KG1 (cell line): Measurements from ENCODE around the gene FGD4.

ENCODE experiments used
- DNase-seq: peaks from one replicate; lab custom pipeline; 2025; lab: John Stamatoyannopoulos, UW

The FGD4 gene

DNA sequence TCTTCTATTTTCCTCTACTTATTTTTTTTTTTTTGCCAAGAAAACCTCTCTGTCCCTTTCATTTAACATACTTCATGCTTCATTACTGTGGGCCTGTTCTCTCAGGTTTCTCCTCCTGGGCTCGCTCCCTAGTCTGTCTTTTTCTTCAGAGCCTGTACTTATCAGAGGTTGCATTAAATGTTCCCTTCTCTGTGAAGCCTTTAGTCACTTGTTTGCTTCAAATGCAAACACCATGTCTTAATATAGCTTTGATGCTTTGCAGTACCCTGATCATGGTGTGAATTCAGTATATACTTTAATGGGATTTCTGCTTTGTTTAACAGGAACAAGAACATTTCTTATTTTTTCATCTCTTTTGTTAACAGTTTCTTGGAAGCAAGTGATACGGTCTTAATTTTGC, 207.1 kb downstream of the FGD4 start:
- no peak for DNase-seq

DNA sequence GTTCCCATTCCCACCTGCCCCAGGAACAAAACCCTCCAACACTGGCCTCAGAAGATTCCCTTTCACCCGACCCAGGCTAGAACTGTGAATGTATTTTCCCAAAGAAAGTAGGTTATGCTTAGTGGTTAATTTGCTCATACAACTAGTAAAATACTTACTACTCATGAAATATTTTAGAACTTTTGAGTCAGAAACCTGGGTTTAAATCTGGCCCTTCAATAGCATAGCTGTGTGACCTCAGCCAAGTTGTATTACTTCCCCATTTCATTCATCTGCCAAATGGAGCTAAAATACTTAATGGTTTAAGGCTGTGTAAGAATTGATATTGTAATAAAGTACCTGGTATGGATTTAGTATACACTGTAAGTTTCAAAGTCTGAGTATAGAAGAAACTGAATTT, 210.6 kb downstream of the FGD4 start:
- DNase-seq: no peak

DNA sequence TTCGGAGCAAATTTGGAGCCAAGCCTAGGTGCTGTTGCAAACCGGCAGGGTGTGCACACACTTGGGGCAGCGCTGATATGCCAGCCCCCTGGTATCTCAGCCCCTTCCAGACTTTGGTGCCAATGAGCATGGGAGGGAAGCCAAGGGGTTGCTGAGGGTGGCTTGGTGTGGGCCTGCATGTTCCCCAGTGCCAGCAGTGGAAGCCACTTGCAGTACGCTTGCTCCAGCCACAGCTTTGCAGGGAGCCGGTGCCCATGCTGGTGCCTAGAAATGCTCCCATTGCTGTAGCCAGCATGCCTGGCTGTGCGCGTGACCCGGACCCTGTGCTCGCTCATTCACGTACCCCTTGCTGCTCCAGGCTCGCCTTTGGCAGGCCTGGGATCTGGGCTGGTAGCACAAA, 212.6 kb downstream of the FGD4 start:
- DNase-seq: no peak

DNA sequence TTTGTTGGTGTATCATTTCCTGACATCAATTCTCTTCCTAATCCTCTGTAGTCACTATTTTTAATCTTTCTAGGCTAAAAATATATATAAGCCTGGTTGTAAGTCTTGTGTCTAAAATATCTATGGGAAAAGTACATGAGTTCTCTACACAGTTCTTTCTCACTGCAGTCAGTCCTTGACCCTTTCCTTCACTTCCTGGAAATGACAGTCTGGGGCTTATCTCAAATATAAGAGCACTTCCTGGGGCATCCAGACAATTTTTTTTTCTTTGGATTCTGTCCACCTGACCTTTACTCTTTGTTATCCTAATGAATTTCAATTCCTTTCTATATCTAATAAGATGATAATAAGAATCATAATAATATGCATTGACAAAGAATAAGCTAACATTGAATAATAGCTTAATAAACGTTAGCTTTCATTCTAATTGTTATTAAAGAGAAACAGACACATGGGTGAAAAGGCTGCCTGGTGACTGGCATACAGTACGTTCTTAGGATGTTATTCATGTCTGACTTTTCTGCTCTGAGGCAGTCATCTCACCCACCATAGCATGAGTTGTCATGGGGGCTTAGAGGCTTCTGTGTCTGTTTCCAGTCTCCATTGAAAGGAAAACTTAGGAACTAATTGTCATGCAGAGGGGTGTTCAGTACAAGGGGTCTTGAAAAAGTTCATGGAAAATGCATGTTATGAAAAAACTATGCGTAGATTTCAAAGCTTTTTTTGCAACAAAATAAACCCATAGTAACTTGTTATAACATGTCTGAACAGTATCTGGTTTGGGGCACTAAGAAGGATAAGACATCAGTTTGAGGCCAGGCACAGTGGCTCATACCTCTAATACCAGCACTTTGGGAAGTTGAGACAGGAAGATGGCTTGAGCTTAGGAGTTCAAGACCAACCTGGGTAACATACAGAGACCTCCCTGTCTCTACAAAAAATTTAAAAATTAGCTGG, 213.6 kb downstream of the FGD4 start:
- no peak for DNase-seq

DNA sequence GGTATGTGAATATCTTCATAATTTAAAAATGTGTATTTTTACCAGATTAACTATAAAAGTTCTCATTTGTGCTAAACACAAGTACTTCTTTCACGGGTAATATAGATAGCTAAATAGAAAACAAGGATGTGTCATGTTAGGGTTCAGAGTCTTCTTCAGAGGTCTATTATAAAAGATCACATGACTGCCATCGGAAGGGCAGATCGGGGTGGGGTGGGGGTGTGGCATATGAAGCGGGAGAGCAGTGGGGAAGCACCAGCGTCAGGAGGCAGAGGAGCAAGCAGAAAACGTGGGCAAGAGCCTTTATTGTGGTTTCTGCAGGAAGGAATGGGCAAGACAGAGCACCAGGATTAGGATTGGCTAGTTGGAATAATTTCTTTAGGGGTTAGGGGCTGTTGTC, 216.1 kb downstream of the FGD4 start:
- no peak for DNase-seq

DNA sequence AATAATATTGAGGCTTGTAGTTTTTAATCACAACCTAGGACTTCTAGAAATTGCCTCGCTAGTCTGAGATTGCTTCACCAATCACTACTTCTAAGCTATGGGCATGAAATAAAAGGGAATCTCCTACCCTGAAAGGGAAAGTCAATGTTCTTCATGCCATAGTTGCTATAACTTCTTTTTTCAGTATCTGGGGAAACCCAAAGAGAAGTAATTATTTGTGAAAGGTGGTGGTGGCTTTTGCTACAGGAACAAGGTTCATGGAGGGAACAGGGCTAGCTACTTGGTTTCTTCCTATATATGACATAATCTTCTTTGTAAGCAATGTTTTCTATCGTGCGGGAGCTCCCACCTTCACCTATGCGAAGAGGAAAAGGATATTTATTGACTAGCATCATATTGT, 218.2 kb downstream of the FGD4 start:
- DNase-seq: no peak

DNA sequence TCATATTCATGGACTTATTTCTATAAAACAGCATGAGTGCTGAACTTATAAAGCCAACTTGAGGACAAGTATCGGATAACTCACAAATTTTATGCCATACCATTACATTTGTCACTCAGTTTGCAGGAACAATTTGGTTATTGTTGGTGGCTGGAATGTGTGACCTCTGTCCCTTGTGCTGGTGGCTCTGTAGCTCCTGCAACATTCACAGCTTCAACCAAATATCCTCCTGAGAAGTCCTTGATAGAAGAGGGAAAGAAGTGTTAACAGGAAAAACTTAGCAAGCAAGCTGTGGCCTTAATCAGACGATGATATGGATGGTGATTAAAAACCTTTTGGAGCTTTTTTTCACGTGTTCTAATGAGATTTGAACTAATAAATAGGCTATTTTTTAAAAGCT, 218.8 kb downstream of the FGD4 start:
- no peak for DNase-seq

DNA sequence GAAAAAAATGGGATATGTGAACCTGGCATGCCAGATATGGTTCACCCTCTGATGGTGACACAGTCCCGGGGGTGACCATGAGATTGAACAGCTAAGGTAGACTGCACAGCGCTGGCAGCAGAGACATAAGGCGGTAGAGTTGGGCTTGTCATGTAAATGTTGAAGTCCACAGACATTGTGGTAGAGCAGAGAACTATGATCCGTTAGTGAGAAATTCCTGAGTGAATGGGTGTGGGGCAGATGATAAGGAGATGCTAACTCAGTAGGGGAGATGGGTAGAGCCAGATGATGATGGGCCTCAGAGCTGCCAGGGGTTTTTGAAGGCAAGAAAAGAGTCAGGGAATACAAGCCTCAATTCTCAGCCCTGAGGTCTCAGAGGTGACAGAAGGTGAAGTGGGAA, 228.6 kb downstream of the FGD4 start:
- no peak for DNase-seq

DNA sequence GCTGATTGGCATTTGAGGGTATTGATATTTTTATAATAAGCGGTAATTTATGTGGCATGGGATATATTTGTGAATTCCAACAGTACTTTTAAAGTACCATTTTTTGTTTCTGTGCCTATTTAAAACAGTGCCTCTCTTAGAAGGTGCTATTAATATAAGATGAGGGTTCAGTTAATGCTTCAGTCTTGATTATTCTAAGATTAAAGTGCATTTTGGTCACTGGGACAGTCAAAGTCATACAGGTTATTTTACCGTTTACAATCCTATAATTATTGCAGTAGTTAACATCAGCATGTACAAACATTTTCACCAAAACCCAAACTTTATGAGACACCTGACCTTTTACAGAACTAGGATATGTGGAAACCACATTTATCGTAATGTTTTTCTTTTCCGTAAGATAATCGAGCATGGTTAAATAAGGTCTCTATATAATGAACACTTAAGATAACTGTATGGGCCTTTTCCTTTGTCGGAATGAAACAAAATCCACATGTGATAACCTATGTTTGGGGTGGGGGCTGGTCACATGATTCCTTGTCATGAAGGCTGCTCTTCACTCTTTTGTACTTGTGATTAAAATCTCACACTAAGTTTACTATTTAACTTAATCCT, 242.0 kb downstream of the FGD4 start:
- DNase-seq: no peak

DNA sequence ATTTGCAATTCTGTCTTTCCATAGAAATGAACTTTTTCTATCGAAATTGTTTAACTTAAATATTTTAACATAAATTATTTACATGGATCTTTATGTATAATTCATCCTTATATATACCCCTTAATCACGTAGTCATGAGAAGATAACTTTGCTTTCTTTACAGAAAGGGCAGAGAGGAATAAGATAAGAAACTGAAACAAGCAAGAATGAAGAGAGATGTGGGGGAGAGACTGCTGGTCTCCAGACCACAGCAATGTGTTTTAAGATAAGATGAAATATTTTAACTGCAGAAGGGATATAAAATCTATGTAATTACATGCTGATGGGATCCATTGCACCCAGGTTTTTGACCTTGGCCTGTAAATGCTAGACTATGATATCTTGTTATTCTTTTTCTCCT, 245.1 kb downstream of the FGD4 start:
- DNase-seq: no peak

DNA sequence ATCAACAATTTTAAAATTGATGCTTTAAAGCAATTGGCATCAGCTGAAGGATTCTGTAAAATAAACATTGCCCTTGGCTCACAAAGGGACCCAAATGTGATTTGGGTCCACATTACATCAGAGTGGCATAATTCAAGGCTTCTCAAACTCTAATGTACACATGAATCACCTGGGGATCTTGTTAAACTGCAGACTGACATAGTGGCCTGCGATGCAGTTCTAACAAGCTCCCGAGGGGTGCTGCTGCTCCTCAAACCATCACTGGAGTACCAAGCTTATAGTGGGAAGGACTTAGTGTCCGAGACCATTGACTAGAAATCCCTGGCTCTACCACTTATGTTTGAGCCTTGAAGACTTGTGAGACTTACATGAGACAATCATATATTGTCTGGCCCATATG, 247.9 kb downstream of the FGD4 start:
- no peak for DNase-seq

DNA sequence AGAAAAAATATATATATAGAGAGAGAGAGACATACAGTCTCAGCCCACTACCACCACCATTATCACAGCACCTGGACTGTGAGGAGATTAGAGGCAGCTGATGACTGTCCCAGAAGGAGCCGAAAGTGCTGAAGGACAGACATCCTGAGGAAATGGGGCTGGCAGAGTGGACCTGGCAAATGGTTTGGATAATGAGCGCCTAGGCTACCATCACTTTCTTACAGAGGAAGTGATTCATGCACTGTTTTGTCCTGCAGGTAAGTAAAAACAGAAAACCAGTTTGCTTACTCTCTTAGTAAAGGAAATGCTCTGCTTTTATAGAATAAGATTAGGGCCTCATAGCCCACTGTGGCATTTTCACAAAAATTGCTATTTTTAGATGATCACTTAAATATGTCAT, 251.2 kb downstream of the FGD4 start:
- DNase-seq: no peak

DNA sequence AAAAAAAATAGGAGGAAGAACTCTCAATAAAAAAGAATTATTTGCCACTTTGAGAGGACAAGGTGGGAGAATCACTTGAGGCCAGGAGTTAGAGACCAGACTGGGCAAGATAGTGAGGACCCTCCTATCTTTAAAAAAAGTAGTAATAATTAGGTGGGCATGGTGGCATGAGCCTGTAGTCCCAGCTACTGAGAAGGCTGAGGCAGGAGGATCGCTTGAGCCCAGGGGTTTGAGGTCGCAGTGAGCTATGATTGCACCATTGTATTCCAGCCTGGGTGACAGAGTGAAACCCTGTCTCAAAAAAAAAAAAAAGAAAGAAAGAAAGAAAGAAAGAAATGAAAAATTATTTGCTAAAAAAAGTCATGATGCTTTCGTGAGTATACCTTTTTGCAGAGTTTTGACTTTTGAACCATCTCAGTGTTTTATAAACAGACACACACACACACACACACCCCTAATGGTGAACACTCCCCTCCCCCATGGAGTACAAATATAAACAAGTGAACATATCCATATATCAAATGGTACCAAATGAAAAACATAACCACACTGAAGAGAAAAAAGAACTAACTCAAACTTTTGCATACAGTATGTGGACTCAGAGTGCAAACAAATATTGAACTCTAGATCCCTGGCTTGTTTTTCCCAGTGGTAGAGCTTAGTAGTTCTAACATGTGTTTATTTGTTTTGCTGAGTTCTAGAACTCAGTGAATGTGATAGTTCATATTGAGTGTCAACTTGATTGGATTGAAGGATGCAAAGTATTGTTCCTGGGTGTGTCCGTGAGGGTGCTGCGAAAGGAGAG, 252.0 kb downstream of the FGD4 start:
- DNase-seq: no peak

DNA sequence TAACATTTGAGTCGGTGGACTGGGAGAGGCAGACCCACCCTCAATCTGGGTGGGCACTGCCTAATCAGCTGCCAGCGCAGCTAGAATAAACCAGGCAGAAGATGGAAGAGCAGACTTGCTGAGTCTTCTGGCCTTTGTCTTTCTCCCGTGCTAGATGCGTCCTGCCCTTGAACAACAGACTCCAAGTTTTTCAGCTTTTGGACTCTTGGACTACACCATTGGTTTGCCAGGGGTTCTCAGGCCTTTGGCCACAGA, 252.5 kb downstream of the FGD4 start:
- DNase-seq: no peak

DNA sequence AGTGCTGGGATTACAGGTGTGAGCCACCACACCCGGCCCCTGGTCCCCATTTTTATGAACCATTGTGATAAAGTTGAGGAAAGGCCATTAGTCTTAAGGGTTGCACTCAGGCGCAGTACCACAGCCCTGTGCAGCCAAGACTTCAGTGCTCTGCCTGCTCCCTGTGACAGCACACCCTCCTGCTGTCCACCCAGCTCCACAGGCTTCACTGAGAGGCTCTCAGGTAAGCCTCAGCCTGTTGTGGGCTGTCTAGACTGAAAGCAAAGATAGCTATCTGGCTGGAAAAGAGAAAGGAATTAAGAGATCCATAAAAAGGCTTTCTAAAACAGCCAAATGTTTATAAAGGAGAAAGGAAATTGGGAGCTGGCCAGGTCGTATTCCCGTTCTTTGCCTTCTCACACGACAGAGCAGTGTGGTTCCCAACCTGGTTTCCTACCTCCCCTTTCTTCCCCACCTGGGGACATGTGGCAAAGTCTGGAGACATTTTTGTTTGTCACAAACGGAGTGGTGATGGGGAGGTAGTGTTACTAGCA, 260.6 kb downstream of the FGD4 start:
- no peak for DNase-seq

DNA sequence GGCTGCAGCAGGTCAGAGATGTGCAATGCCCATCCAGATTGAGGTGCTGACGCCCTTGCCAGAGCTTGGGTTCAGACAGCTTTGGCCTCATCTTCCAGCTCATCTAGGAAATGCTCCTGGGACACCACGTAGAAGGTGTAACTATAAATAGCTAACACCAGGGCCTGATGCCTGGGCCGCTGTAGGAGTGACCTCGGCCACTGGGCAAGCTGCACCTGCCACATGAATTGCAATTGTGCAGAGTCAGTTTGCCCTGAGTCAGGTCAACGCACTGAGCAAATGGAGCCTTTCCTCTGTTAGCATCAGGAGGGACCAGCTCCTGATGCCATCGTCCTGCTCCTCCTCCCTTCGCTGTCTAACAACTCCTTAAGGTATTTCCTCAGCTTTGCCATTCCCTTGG, 262.3 kb downstream of the FGD4 start:
- DNase-seq: no peak

DNA sequence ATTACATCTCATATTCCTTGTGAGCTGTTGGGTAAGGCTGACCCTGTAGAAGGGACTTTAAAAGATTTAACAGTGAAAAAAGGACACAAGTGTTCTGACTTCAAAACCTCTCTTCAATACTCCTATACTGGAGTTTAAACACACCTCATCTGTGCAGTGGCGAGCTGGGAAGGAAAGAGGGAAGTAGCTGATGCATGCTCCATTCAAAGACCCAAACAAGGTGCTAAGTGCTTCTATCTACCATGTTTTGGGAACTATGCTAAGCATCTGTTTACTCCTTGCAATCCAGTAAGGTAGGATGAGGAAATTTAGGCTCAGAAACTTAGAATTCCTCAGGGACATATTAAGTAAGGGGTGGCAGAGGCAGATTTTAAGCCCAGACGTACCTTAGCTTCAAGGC, 263.3 kb downstream of the FGD4 start:
- DNase-seq: no peak

DNA sequence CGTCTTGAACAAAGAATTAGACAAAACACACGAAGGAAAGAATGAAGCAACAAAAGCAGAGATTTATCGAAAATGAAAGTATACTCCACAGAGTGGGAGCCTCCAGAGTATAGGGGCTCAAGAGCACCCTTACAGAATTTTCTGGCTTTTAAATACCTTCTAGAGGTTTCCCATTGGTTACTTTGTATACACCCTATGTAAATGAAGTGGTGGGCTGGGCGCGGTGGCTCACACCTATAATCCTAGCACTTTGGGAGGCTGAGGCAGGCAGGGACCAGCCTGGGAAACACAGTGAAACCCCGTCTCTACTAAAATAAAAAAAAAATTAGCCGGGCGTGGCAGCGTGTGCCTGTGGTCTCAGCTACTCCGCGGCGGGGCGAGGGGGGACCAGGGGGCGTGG, 266.7 kb downstream of the FGD4 start:
- no peak for DNase-seq

DNA sequence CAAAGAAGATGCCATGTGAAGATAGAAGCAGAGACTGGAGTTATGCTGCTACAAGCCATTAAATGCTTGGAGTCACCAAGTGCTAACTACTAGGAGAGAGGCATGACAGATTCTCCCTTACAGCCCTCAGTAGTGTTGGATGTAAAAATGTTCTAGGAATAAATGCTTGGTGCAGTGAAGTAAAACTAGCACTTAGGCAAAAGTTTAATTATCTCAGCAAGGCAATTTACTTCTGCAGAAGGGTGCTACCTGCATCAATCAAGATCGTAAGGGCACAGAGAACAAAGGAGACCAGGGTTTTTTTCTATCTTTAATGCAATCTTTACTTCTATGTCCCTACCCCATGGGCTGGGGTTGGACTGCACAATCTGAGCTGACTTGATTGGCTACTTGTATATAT, 270.2 kb downstream of the FGD4 start:
- DNase-seq: no peak

DNA sequence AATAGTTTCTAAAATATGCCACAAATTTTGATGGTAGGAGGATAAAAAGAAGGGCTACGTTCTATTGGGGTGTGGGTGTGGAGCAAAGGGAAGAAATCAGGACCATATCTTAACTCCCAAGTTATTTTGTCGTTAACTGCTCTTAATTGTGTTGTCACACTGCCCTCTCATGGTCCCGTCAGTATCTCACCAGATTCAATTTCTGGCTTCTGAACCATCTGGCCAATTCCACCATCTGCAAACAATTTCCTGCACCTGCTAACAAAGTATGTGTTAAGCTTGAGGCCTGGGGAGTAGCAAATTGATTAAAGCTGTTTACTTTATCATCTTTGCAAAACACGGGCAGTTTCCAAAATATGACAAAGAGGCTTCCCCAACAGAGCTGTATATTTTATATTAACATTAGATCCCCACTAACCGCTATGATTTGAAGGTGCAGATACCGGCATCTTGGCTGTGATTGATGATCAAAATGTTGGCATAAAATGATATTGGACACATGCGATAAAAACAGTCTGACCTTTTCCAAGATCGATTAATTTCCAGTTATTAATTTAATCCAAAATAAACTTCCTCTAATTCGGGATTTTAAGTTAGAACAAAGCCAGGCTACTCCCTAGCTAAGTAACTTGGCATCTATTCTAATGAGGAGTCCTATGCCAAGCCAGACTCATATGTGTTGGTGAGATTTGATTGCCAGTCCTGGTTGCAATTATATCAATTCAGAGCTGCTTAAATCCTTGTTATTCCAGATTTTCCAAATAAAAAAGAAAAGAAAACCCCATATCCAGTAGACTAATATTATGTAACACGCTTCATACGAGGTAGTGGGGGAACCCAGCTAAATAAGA, 272.8 kb downstream of the FGD4 start:
- DNase-seq: peak; percentile 31

DNA sequence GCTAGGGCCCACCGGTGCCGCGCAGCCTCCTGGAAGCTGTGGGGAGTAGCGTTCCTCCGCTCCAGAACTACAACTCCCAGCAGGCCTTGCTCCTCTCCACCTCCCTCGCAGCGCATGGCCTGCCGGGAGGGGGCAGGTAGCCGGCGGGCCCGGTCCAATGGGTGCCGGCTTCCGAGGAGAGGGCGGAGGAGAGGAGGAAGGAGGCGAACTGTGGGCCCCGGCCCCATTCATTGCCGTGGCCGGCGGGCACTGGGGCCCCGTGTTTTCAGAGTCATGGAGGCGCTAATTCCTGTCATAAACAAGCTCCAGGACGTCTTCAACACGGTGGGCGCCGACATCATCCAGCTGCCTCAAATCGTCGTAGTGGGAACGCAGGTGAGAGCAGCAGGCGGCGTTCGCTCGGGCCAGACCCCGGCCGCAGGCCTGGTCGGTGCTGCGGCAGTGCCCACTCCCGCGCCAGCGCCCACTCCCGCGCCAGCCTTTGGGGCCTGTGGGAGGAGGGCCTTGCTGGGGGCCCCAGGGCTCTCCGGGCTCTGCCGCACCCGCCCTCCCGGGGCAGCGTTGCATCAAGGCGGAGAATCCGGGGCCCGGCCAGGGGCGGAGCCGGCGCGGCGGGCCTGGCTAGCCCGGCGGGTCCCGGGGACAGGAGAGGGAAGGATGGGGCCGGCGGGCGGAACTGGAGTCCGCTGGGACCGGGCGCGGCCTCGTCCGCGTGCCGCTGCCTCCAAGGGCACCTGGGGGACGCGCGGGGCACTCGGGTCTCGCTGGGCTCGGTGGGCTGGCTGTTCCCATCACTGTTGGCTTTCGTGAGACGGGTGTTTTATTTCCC, 279.9 kb downstream of the FGD4 start, which contains the start of gene DNM1L:
Gene DNM1L, plus strand, starts transcription at position 211 of the 829 bp plus-strand sequence. Its CDS starts 63 bp downstream, at position 274.
- peak; percentile 84 for DNase-seq
